B cell (primary cell): ENCODE data around the gene ANKHD1. TPM values are rescaled to one million over a fixed set of nuclear protein-coding genes. Genes with fewer than 3 reads are reported as not detected.

Experiments used
- ATAC-seq: fragments of 200-7000 bp; cut with Tn5 transposase; one replicate; pipeline ENCODE4 v1.10.0; 2021; ENCODE audit warnings: low read depth, mild to moderate bottlenecking, moderate number of reproducible peaks, moderate library complexity
- CTCF ChIA-PET: fragments of 350-600 bp; sonication (Branson Sonifier 250); formaldehyde crosslinking; loops from one replicate; lab custom pipeline; 2021; ENCODE audit warnings: antibody characterized with exemption, inconsistent platforms; lab: Charles Lee
- POLR2A ChIA-PET: fragments of 350-600 bp; sonication (Branson Sonifier 250); formaldehyde crosslinking; loops from one replicate; lab custom pipeline; 2021; ENCODE audit warnings: antibody characterized with exemption; lab: Charles Lee
- DNase-seq: peaks from one replicate; pipeline ENCODE4 v3.0.0; 2013
- H2AFZ ChIP-seq: 2 replicates; pipeline ENCODE4 v1.6.1; 2012; ENCODE audit warnings: mild to moderate bottlenecking, low read depth, low read length; ENCODE audit not compliant: insufficient read depth, poor library complexity, severe bottlenecking
- H3K27ac ChIP-seq, 2 donors: 1 replicate in 1 of 2; 2 replicates in 1 of 2; pipeline ENCODE4 v1.5.1; 2012 to 2013; ENCODE audit warnings: low read length in 2 of 2, mild to moderate bottlenecking in 2 of 2, moderate library complexity in 1 of 2
- H3K27me3 ChIP-seq, 4 experiments: fragments of 200-600 bp in 1 of 4; sonication (generic) in 1 of 4; replicated peaks in 1 of 4; 1 replicate in 2 of 4; 2 replicates in 2 of 4; pipeline versions ENCODE4 v1.6.1 to v1.7.0; 2013 to 2016; ENCODE audit warnings: low read length in 3 of 4, mild to moderate bottlenecking in 2 of 4, mixed read lengths in 1 of 4, moderate library complexity in 1 of 4; ENCODE audit not compliant: insufficient read depth in 4 of 4, control insufficient read depth in 3 of 4; ENCODE audit errors: control extremely low read depth in 1 of 4
- H3K36me3 ChIP-seq, 2 experiments: replicated peaks in 1 of 2; 1 replicate in 1 of 2; 2 replicates in 1 of 2; pipeline versions ENCODE4 v1.6.1 to v1.7.1; 2013; ENCODE audit warnings: low read length in 1 of 2; ENCODE audit not compliant: insufficient read depth in 2 of 2, control insufficient read depth in 1 of 2; ENCODE audit errors: control extremely low read depth in 1 of 2, extremely low read depth in 1 of 2
- H3K4me1 ChIP-seq, 2 donors: fragments of 200-600 bp in 1 of 2; sonication (generic) in 1 of 2; 1 replicate in 1 of 2; 2 replicates in 1 of 2; pipeline versions ENCODE4 v1.5.1 to v1.6.1; 2013 to 2017; ENCODE audit warnings: low read length in 2 of 2; ENCODE audit not compliant: control insufficient read depth in 2 of 2, insufficient read depth in 2 of 2
- H3K4me2 ChIP-seq: replicated peaks from 2 replicates; pipeline ENCODE3; 2012; ENCODE audit warnings: mild to moderate bottlenecking, low read depth, low read length; ENCODE audit not compliant: poor library complexity, severe bottlenecking
- H3K4me3 ChIP-seq, 5 experiments: fragments of 200-600 bp in 1 of 5; sonication (generic) in 1 of 5; 1 replicate in 3 of 5; 2 replicates in 2 of 5; pipeline versions ENCODE4 v1.5.1 to v1.7.0; 2011 to 2016; ENCODE audit warnings: low read length in 4 of 5, mild to moderate bottlenecking in 4 of 5, low read depth in 2 of 5, control low read depth in 1 of 5, moderate library complexity in 1 of 5; ENCODE audit not compliant: insufficient read depth in 1 of 5; ENCODE audit errors: control extremely low read depth in 1 of 5, extremely low read depth in 1 of 5
- H3K79me2 ChIP-seq: fragments of 200-600 bp; sonication (generic); one replicate; pipeline ENCODE4 v1.6.0; 2016; ENCODE audit warnings: low read length; ENCODE audit not compliant: control insufficient read depth, insufficient read depth
- H3K9ac ChIP-seq: fragments of 200-600 bp; sonication (generic); 2 replicates; pipeline ENCODE4 v1.6.1; 2017; ENCODE audit warnings: mild to moderate bottlenecking, low read length, moderate library complexity
- H3K9me3 ChIP-seq, 3 donors: one replicate each; pipeline versions ENCODE4 v1.6.1 to v1.7.1; 2013; ENCODE audit warnings: low read length in 2 of 3; ENCODE audit not compliant: control insufficient read depth in 2 of 3, insufficient read depth in 1 of 3; ENCODE audit errors: control extremely low read depth in 1 of 3
- H4K20me1 ChIP-seq: 2 replicates; pipeline ENCODE4 v1.6.0; 2012; ENCODE audit warnings: mild to moderate bottlenecking, low read length; ENCODE audit not compliant: insufficient read depth, control insufficient read depth, poor library complexity, severe bottlenecking
- H3K27ac Mint-ChIP-seq: one replicate; pipeline ENCODE4 v1.8.0; 2021; ENCODE audit warnings: mixed read lengths
- H3K27me3 Mint-ChIP-seq: one replicate; pipeline ENCODE4 v1.8.0; 2021; ENCODE audit warnings: mixed read lengths
- H3K4me1 Mint-ChIP-seq: one replicate; pipeline ENCODE4 v1.8.0; 2021; ENCODE audit warnings: mixed read lengths
- H3K4me3 Mint-ChIP-seq: one replicate; pipeline ENCODE4 v1.8.0; 2021; ENCODE audit warnings: mixed read lengths
- H3K9me3 Mint-ChIP-seq: one replicate; pipeline ENCODE4 v1.8.0; 2022; ENCODE audit warnings: mixed read lengths; ENCODE audit not compliant: insufficient read depth
- EZH2 ChIP-seq: IDR thresholded peaks from 2 replicates; pipeline ENCODE4 v1.6.1; 2012; ENCODE audit warnings: borderline replicate concordance, low read depth, mild to moderate bottlenecking, moderate library complexity, low read length; ENCODE audit not compliant: insufficient read depth, poor library complexity, severe bottlenecking
- WGBS: methylation state at CpG from one replicate; pipeline ENCODE4 v1.1.5; 2013; ENCODE audit warnings: missing lambda C conversion rate; ENCODE audit not compliant: insufficient coverage; 5-methylcytosine and 5-hydroxymethylcytosine counted together
- intact Hi-C: fragments of 100-400 bp; cut with micrococcal nuclease; formaldehyde crosslinking; loops from one replicate; pipeline ENCODE4 v1.10.0; 2022
- polyA plus RNA-seq: library from polyadenylated mRNA; depleted of rRNA; stranded (reverse); fragments of >200 nt; gene quantifications from 2 replicates; pipeline ENCODE4 v1.2.3, GENCODE V29; 2012
- total RNA-seq, 2 donors: library from RNA; stranded (reverse); fragments of 120-200 nt in 1 of 2; gene quantifications; 1 replicate in 1 of 2; 2 replicates in 1 of 2; pipeline versions ENCODE4 v1.2.3 to v1.2.4, GENCODE V29; 2013 to 2022
- TF ChIP-seq, protein P1 (sequence below): fragments of 200-600 bp; IDR thresholded peaks from one replicate; pipeline ENCODE4 v1.8.0; 2022; ENCODE audit warnings: antibody characterized with exemption, mild to moderate bottlenecking

Gene ANKHD1
- total and polyA plus RNA-seq, 2 donors (not counting 1 experiment from before 2014, with no cell fraction given), result 96.3 to 246 TPM

GRCh38 chr5:140429724-140430123 lies 28.1 kb downstream of the ANKHD1 start:
- peaks cover 0 to 3% of the 10 kb centered on the region in 2 donors for H3K4me1 ChIP-seq
- CTCF ChIA-PET, result interaction anchor here (0.8 to 1.0 kb wide), 2 partner anchors 66 to 315 kb away, joined by 3 to 4 read pairs; no protein-coding TSS in a partner anchor
- H3K27ac ChIP-seq, result no peak overlapping the region
- H3K9me3 Mint-ChIP-seq, result no peaks in the 10 kb centered on the region
- no peak overlapping the region for H3K4me3 ChIP-seq
- POLR2A ChIA-PET, result no interaction called here
- H3K4me2 ChIP-seq, result no peak overlapping the region
- intact Hi-C loops, result no loop called here
- H3K27me3 ChIP-seq, result no peaks in the 10 kb centered on the region
- H2AFZ ChIP-seq, result no peak overlapping the region
- H3K27ac Mint-ChIP-seq, result no peak overlapping the region
- TF ChIP-seq, protein P1, sequence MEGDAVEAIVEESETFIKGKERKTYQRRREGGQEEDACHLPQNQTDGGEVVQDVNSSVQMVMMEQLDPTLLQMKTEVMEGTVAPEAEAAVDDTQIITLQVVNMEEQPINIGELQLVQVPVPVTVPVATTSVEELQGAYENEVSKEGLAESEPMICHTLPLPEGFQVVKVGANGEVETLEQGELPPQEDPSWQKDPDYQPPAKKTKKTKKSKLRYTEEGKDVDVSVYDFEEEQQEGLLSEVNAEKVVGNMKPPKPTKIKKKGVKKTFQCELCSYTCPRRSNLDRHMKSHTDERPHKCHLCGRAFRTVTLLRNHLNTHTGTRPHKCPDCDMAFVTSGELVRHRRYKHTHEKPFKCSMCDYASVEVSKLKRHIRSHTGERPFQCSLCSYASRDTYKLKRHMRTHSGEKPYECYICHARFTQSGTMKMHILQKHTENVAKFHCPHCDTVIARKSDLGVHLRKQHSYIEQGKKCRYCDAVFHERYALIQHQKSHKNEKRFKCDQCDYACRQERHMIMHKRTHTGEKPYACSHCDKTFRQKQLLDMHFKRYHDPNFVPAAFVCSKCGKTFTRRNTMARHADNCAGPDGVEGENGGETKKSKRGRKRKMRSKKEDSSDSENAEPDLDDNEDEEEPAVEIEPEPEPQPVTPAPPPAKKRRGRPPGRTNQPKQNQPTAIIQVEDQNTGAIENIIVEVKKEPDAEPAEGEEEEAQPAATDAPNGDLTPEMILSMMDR, result no peak
- TF ChIP-seq EZH2, result no peak
- H3K9me3 ChIP-seq, result no peaks in the 10 kb centered on the region
- peaks cover 53% of the 10 kb centered on the region for H4K20me1 ChIP-seq
- peaks cover 0 to 4% of the 10 kb centered on the region in 2 experiments for H3K36me3 ChIP-seq
- WGBS, result no CpG with 5 or more reads among the region's 2 CpGs
- no peak overlapping the region for H3K4me3 Mint-ChIP-seq
- peaks cover 74% of the 10 kb centered on the region for H3K79me2 ChIP-seq
- ATAC-seq (no peak), DNase-seq (no peak)
- H3K9ac ChIP-seq, result no peak overlapping the region
- H3K4me1 Mint-ChIP-seq, result peaks cover 24% of the 10 kb centered on the region
- H3K27me3 Mint-ChIP-seq, result no peaks in the 10 kb centered on the region

DNA sequence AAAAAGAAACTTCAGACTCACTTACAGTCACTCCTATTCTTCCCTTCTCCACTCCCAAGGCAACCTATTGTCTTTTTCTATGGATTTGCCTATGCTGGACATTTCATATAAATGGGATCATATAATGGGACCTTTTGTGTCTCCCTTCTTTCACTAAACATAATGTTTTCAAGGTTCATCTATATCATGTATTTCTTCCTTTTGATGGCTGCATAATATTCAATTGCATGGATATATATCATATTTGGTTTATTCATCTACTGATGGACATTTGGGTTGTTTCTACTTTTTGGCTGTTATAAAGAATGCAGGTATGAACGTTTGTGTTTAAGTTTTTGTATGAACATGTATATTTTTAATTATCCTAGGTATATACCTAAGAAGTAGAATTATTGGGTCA lies 30.6 kb downstream of the ANKHD1 start:
- DNase-seq (no peak), ATAC-seq (no peak)
- Mint-ChIP-seq H3K4me1 (peaks cover 20% of the 10 kb centered on the region), H3K27ac (no peak overlapping the region), H3K9me3 (no peaks in the 10 kb centered on the region), H3K27me3 (no peaks in the 10 kb centered on the region), H3K4me3 (no peak overlapping the region)
- ChIA-PET POLR2A (no interaction called here), CTCF (no interaction called here)
- Histone ChIP-seq H3K4me3 (no peak overlapping the region), H3K4me1 (peaks cover 0 to 3% of the 10 kb centered on the region in 2 donors), H3K36me3 (peaks cover 8 to 9% of the 10 kb centered on the region in 2 experiments), H3K9me3 (no peaks in the 10 kb centered on the region), H3K9ac (no peak overlapping the region), H3K79me2 (peaks cover 68% of the 10 kb centered on the region), H2AFZ (no peak overlapping the region), H3K27me3 (no peaks in the 10 kb centered on the region), H3K4me2 (no peak overlapping the region), H4K20me1 (peaks cover 57% of the 10 kb centered on the region), H3K27ac (no peak overlapping the region)
- intact Hi-C loops, result no loop called here
- WGBS, result no CpG with 5 or more reads among the region's 1 CpG
- TF ChIP-seq, protein P1, result no peak
- TF ChIP-seq EZH2, result no peak
